ENCODE measurements around the gene ARID5B.
"Not testable (repeated sequence)": the region's sequence is repeated elsewhere in the genome, so short reads cannot be mapped to it uniquely, and the experiment has no call there.

ARID5B gene

GRCh38 chr10:61976951-61977721 lies 75.6 kb downstream of the ARID5B start:
- H2AK5ac ChIP-seq (ENCODE audit: low read depth, low read length); H2BK12ac ChIP-seq (ENCODE audit: low read length); H3K36me3 ChIP-seq (replicated peaks in 1 of 2; ENCODE audit: control insufficient read depth in 2 of 2, insufficient read depth in 2 of 2, low read length in 2 of 2); H2BK15ac ChIP-seq (ENCODE audit: low read length); H3K27me3 ChIP-seq (ENCODE audit: control insufficient read depth in 3 of 3, insufficient read depth in 3 of 3, low read depth in 1 of 3, low read length in 3 of 3); H3K9ac ChIP-seq (ENCODE audit: low read depth, low read length, poor library complexity); H3K27ac ChIP-seq (replicated peaks; ENCODE audit: low read length); H4K91ac ChIP-seq (ENCODE audit: low read depth, low read length, poor library complexity); H2BK120ac ChIP-seq (ENCODE audit: low read depth, low read length); H2BK5ac ChIP-seq (ENCODE audit: low read length); H3K23ac ChIP-seq (ENCODE audit: low read depth, low read length, poor library complexity); H3K4me3 ChIP-seq (ENCODE audit: low read length in 2 of 2); H2AFZ ChIP-seq (ENCODE audit: low read length); H4K8ac ChIP-seq (ENCODE audit: low read depth, low read length); H3K18ac ChIP-seq (ENCODE audit: low read length); H3K4me2 ChIP-seq (ENCODE audit: insufficient read depth, low read length, poor library complexity, severe bottlenecking); H3K79me1 ChIP-seq (ENCODE audit: low read depth, low read length); H3K4me1 ChIP-seq (ENCODE audit: control insufficient read depth in 2 of 2, insufficient read depth in 1 of 2, low read depth in 1 of 2, low read length in 2 of 2); DNase-seq (ENCODE audit: low spot score); H3K9me3 ChIP-seq (replicated peaks in 1 of 2; ENCODE audit: control insufficient read depth in 2 of 2, insufficient read depth in 1 of 2, low read depth in 1 of 2, low read length in 2 of 2); H3K4ac ChIP-seq (ENCODE audit: low read length); H3K14ac ChIP-seq (ENCODE audit: low read length): not testable (repeated sequence)
- WGBS, 2 donors (ENCODE audit: extremely low coverage in 2 of 2, insufficient read length in 2 of 2, insufficient replicate concordance in 1 of 2) = no CpG with 5 or more reads among the region's 3 CpGs

- Histone ChIP-seq H3K27me3 (ENCODE audit: control insufficient read depth in 3 of 3, insufficient read depth in 3 of 3, low read depth in 1 of 3, low read length in 3 of 3) (no peaks in the 10 kb centered on the region), H3K27ac (replicated peaks; ENCODE audit: low read length) (no peak overlapping the region), H2BK12ac (ENCODE audit: low read length) (no peak overlapping the region), H2BK5ac (ENCODE audit: low read length) (no peak overlapping the region), H2AK5ac (ENCODE audit: low read depth, low read length) (no peak overlapping the region), H3K36me3 (replicated peaks in 1 of 2; ENCODE audit: control insufficient read depth in 2 of 2, insufficient read depth in 2 of 2, low read length in 2 of 2) (no peaks in the 10 kb centered on the region), H3K4me3 (ENCODE audit: low read length in 2 of 2) (no peak overlapping the region), H3K14ac (ENCODE audit: low read length) (no peak overlapping the region), H3K4ac (ENCODE audit: low read length) (no peak overlapping the region), H2BK120ac (ENCODE audit: low read depth, low read length) (no peak overlapping the region), H2BK15ac (ENCODE audit: low read length) (no peak overlapping the region), H4K91ac (ENCODE audit: low read depth, low read length, poor library complexity) (no peak overlapping the region), H3K4me2 (ENCODE audit: insufficient read depth, low read length, poor library complexity, severe bottlenecking) (no peak overlapping the region), H3K9ac (ENCODE audit: low read depth, low read length, poor library complexity) (no peak overlapping the region), H3K79me1 (ENCODE audit: low read depth, low read length) (no peaks in the 10 kb centered on the region), H3K18ac (ENCODE audit: low read length) (no peak overlapping the region), H2AFZ (ENCODE audit: low read length) (no peak overlapping the region), H3K9me3 (replicated peaks in 1 of 2; ENCODE audit: control insufficient read depth in 2 of 2, insufficient read depth in 1 of 2, low read depth in 1 of 2, low read length in 2 of 2) (no peaks in the 10 kb centered on the region), H3K4me1 (ENCODE audit: control insufficient read depth in 2 of 2, insufficient read depth in 1 of 2, low read depth in 1 of 2, low read length in 2 of 2) (no peaks in the 10 kb centered on the region), H3K23ac (ENCODE audit: low read depth, low read length, poor library complexity) (no peak overlapping the region), H4K8ac (ENCODE audit: low read depth, low read length) (no peak overlapping the region)
- no peak for DNase-seq (ENCODE audit: low spot score)
- WGBS, 2 donors (ENCODE audit: extremely low coverage in 2 of 2, insufficient read length in 2 of 2, insufficient replicate concordance in 1 of 2) = no CpG with 5 or more reads among the region's 5 CpGs
These were observed 77.5 kb downstream of the ARID5B start for GRCh38 chr10:61978965-61979364.

DNA sequence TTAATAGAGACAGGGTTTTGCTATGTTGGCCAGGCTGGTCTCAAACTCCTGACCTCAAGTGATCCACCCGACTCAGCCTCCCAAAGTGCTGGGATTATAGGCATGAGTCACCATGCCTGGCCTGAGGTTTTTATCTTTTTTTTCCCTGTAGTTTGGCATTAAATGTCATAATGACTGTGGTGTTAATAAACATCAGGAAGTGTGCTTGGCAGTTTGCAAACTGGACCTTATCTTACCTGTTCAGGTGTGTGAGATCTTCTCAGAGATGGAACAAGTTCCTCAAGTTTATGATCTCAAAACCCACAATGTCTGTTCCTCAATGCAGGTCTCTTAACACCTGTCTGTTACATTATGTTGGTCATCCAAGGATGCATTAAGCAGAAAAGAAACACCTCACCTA lies 80.0 kb downstream of the ARID5B start:
- Histone ChIP-seq H2BK120ac (ENCODE audit: low read depth, low read length) (no peak overlapping the region), H3K9me3 (replicated peaks in 1 of 2; ENCODE audit: control insufficient read depth in 2 of 2, insufficient read depth in 1 of 2, low read depth in 1 of 2, low read length in 2 of 2) (no peaks in the 10 kb centered on the region), H3K4me3 (ENCODE audit: low read length in 2 of 2) (no peak overlapping the region), H3K4me1 (ENCODE audit: control insufficient read depth in 2 of 2, insufficient read depth in 1 of 2, low read depth in 1 of 2, low read length in 2 of 2) (no peaks in the 10 kb centered on the region), H2BK5ac (ENCODE audit: low read length) (no peak overlapping the region), H4K91ac (ENCODE audit: low read depth, low read length, poor library complexity) (no peak overlapping the region), H3K23ac (ENCODE audit: low read depth, low read length, poor library complexity) (no peak overlapping the region), H3K79me1 (ENCODE audit: low read depth, low read length) (no peaks in the 10 kb centered on the region), H2AK5ac (ENCODE audit: low read depth, low read length) (no peak overlapping the region), H3K4me2 (ENCODE audit: insufficient read depth, low read length, poor library complexity, severe bottlenecking) (no peak overlapping the region), H3K4ac (ENCODE audit: low read length) (no peak overlapping the region), H3K27me3 (ENCODE audit: control insufficient read depth in 3 of 3, insufficient read depth in 3 of 3, low read depth in 1 of 3, low read length in 3 of 3) (no peaks in the 10 kb centered on the region), H3K18ac (ENCODE audit: low read length) (no peak overlapping the region), H2BK15ac (ENCODE audit: low read length) (no peak overlapping the region), H4K8ac (ENCODE audit: low read depth, low read length) (no peak overlapping the region), H3K14ac (ENCODE audit: low read length) (no peak overlapping the region), H3K36me3 (replicated peaks in 1 of 2; ENCODE audit: control insufficient read depth in 2 of 2, insufficient read depth in 2 of 2, low read length in 2 of 2) (no peaks in the 10 kb centered on the region), H2AFZ (ENCODE audit: low read length) (no peak overlapping the region), H3K27ac (replicated peaks; ENCODE audit: low read length) (no peak overlapping the region), H3K9ac (ENCODE audit: low read depth, low read length, poor library complexity) (no peak overlapping the region), H2BK12ac (ENCODE audit: low read length) (no peak overlapping the region)
- no peak for DNase-seq (ENCODE audit: low spot score)
- no CpG with 5 or more reads among the region's 1 CpG for WGBS, 2 donors (ENCODE audit: extremely low coverage in 2 of 2, insufficient read length in 2 of 2, insufficient replicate concordance in 1 of 2)

- Histone ChIP-seq H3K9me3 (replicated peaks in 1 of 2; ENCODE audit: control insufficient read depth in 2 of 2, insufficient read depth in 1 of 2, low read depth in 1 of 2, low read length in 2 of 2) (no peaks in the 10 kb centered on the region), H3K4me1 (ENCODE audit: control insufficient read depth in 2 of 2, insufficient read depth in 1 of 2, low read depth in 1 of 2, low read length in 2 of 2) (no peaks in the 10 kb centered on the region), H3K14ac (ENCODE audit: low read length) (no peak overlapping the region), H2BK120ac (ENCODE audit: low read depth, low read length) (no peak overlapping the region), H3K4me3 (ENCODE audit: low read length in 2 of 2) (no peak overlapping the region), H3K27ac (replicated peaks; ENCODE audit: low read length) (no peak overlapping the region), H4K8ac (ENCODE audit: low read depth, low read length) (no peak overlapping the region), H3K4ac (ENCODE audit: low read length) (no peak overlapping the region), H4K91ac (ENCODE audit: low read depth, low read length, poor library complexity) (no peak overlapping the region), H3K36me3 (replicated peaks in 1 of 2; ENCODE audit: control insufficient read depth in 2 of 2, insufficient read depth in 2 of 2, low read length in 2 of 2) (no peaks in the 10 kb centered on the region), H2BK15ac (ENCODE audit: low read length) (no peak overlapping the region), H2AFZ (ENCODE audit: low read length) (no peak overlapping the region), H3K79me1 (ENCODE audit: low read depth, low read length) (no peaks in the 10 kb centered on the region), H3K18ac (ENCODE audit: low read length) (no peak overlapping the region), H2BK12ac (ENCODE audit: low read length) (no peak overlapping the region), H3K27me3 (ENCODE audit: control insufficient read depth in 3 of 3, insufficient read depth in 3 of 3, low read depth in 1 of 3, low read length in 3 of 3) (no peaks in the 10 kb centered on the region), H2AK5ac (ENCODE audit: low read depth, low read length) (no peak overlapping the region), H3K23ac (ENCODE audit: low read depth, low read length, poor library complexity) (no peak overlapping the region), H3K4me2 (ENCODE audit: insufficient read depth, low read length, poor library complexity, severe bottlenecking) (no peak overlapping the region), H3K9ac (ENCODE audit: low read depth, low read length, poor library complexity) (no peak overlapping the region), H2BK5ac (ENCODE audit: low read length) (no peak overlapping the region)
- DNase-seq (ENCODE audit: low spot score) = no peak
- WGBS, 2 donors (ENCODE audit: extremely low coverage in 2 of 2, insufficient read length in 2 of 2, insufficient replicate concordance in 1 of 2) = no CpG with 5 or more reads among the region's 4 CpGs
These were observed 81.8 kb downstream of the ARID5B start for GRCh38 chr10:61983255-61983654.
